ENCODE measurements around the gene RDX. TPM values are rescaled to one million over a fixed set of nuclear protein-coding genes. Genes with fewer than 3 reads are reported as not detected.

RDX gene
- total and polyA plus RNA-seq, 2 of the 8 experiments (the other 6 are each of a cell fraction or from before 2014, with no cell fraction given), result 27.4 to 100 TPM

DNA sequence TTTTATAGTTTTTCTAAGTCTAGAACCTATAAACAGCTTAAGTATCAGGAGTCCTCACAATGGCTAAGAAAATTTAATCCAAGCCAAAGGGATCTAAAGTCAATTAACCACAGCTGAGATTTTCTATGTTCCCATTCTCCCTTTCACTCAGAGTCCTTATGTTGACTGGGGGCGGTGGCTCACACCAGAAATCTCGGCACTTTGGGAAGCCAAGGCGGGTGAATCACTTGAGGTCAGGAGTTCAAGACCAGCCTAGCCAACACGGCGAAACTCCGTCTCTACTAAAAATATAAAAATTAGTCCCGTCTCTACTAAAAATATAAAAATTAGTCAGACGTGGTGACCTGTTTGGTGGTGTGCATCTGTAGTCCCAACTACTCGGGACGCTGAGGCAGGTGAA is 6.9 kb downstream of the RDX start:
- WGBS, 2 experiments (ENCODE audit: extremely low coverage in 1 of 2, insufficient coverage in 1 of 2, insufficient read length in 1 of 2, insufficient replicate concordance in 2 of 2, low coverage in 1 of 2, low lambda C conversion rate in 2 of 2, missing lambda C conversion rate in 1 of 2), result 94% methylated on average over 10 of the region's 10 CpGs; no CpG with 5 or more reads in 1 of the 2 experiments
- H3K4me3 ChIP-seq (ENCODE audit: extremely low read depth in 1 of 4, insufficient read depth in 2 of 4, low read depth in 3 of 4, low read length in 4 of 4), result no peak overlapping the region
- no peak overlapping the region for H2AFZ ChIP-seq (ENCODE audit: low read length)
- no peaks in the 10 kb centered on the region for H3K9me3 ChIP-seq (ENCODE audit: insufficient read depth in 2 of 2, low read depth in 1 of 2, low read length in 1 of 2)
- POLR2A ChIA-PET (ENCODE audit: partially characterized antibody), result interaction anchor here (0.7 kb wide), 1 partner anchor 9 kb away, joined by 3 read pairs; no protein-coding TSS in a partner anchor
- H2BK20ac ChIP-seq (ENCODE audit: low read length), result no peak overlapping the region
- H3K4ac ChIP-seq (replicated peaks; ENCODE audit: insufficient read length, low read depth, low read length), result no peak overlapping the region
- H4K8ac ChIP-seq (ENCODE audit: extremely low read depth, insufficient read depth, low read length), result no peak overlapping the region
- H3K79me2 ChIP-seq (ENCODE audit: control insufficient read depth in 1 of 2, insufficient read depth in 2 of 2, low read length in 2 of 2), result peaks cover 12 to 98% of the 10 kb centered on the region in 2 experiments
- H3K9ac ChIP-seq (replicated peaks in 1 of 4; ENCODE audit: extremely low read depth in 1 of 4, low read depth in 3 of 4, low read length in 3 of 4), result no peak overlapping the region
- H3K56ac ChIP-seq (replicated peaks; ENCODE audit: insufficient read length, low read depth, low read length), result no peak overlapping the region
- no peak overlapping the region for H2BK120ac ChIP-seq (replicated peaks; ENCODE audit: low read depth, low read length)
- no peak overlapping the region for H4K5ac ChIP-seq (ENCODE audit: insufficient read length, low read depth, low read length)
- no peak overlapping the region for H2AK5ac ChIP-seq (ENCODE audit: low read depth, low read length)
- H2BK5ac ChIP-seq (ENCODE audit: low read depth, low read length), result no peak overlapping the region
- no peak overlapping the region for H3K18ac ChIP-seq (ENCODE audit: extremely low read depth, low read length)
- FAIRE-seq (no peak), DNase-seq (ENCODE audit: low read depth in 1 of 2, low spot score in 2 of 2) (no peak)
- H3K23ac ChIP-seq (ENCODE audit: insufficient read length), result no peak overlapping the region
- peaks cover 9 to 15% of the 10 kb centered on the region in 2 experiments for H4K20me1 ChIP-seq (replicated peaks in 1 of 2; ENCODE audit: control insufficient read depth in 1 of 2, insufficient read depth in 2 of 2, low read length in 2 of 2)
- no peak overlapping the region for H3K14ac ChIP-seq (ENCODE audit: insufficient read length)
- H3K27me3 ChIP-seq (replicated peaks in 1 of 4; ENCODE audit: control insufficient read depth in 3 of 4, extremely low read depth in 1 of 4, insufficient read depth in 3 of 4, low read length in 3 of 4), result no peaks in the 10 kb centered on the region
- H4K91ac ChIP-seq (replicated peaks; ENCODE audit: insufficient read length, low read length), result no peak overlapping the region
- CTCF ChIA-PET (ENCODE audit: partially characterized antibody), result interaction anchor here (1.5 kb wide), 1 partner anchor 21 kb away, joined by 4 read pairs; no protein-coding TSS in a partner anchor
- no peak overlapping the region for H2BK12ac ChIP-seq (ENCODE audit: low read depth, low read length)
- peaks cover 0 to 6% (median under 1%) of the 10 kb centered on the region in 4 experiments; a peak in 4 of 7 replicates for H3K4me1 ChIP-seq (replicated peaks in 1 of 4; ENCODE audit: control insufficient read depth in 3 of 4, insufficient read depth in 4 of 4, low read length in 3 of 4)
- H2BK15ac ChIP-seq (ENCODE audit: low read length), result no peak overlapping the region
- peaks cover 4% of the 10 kb centered on the region; the same call in 1 of the 2 replicates for H3K79me1 ChIP-seq (ENCODE audit: low read depth, low read length)
- H3K23me2 ChIP-seq (ENCODE audit: low read depth, low read length), result no peaks in the 10 kb centered on the region
- H3K27ac ChIP-seq (ENCODE audit: low read depth, low read length), result no peak overlapping the region
- H3K36me3 ChIP-seq (ENCODE audit: control insufficient read depth in 2 of 4, insufficient read depth in 4 of 4, low read length in 3 of 4), result no peaks in the 10 kb centered on the region
- TF ChIP-seq RBBP5 (IDR thresholded peaks at IDR 0.05; ENCODE audit: borderline replicate concordance, low read depth, low read length), result no peak
- TF ChIP-seq TEAD4 (IDR thresholded peaks at IDR 0.05; ENCODE audit: low read depth, low read length), result no peak
- no peak for TF ChIP-seq SP2 (IDR thresholded peaks at IDR 0.05; ENCODE audit: low read length)
- no peak for TF ChIP-seq JUND (IDR thresholded peaks at IDR 0.05; ENCODE audit: low read length)
- TF ChIP-seq SP1 (IDR thresholded peaks at IDR 0.05; ENCODE audit: low read depth, low read length), result no peak
- TF ChIP-seq POU5F1 (IDR thresholded peaks at IDR 0.05; ENCODE audit: low read depth, low read length), result no peak
- TF ChIP-seq HDAC2 (IDR thresholded peaks at IDR 0.05; ENCODE audit: borderline replicate concordance in 1 of 2, low read depth in 2 of 2, low read length in 2 of 2), result no peak
- no peak for TF ChIP-seq CBX5 (IDR thresholded peaks at IDR 0.05; ENCODE audit: low read depth, low read length)
- no peak for TF ChIP-seq TCF12 (IDR thresholded peaks at IDR 0.05; ENCODE audit: low read depth, low read length)
- TF ChIP-seq, protein P1, sequence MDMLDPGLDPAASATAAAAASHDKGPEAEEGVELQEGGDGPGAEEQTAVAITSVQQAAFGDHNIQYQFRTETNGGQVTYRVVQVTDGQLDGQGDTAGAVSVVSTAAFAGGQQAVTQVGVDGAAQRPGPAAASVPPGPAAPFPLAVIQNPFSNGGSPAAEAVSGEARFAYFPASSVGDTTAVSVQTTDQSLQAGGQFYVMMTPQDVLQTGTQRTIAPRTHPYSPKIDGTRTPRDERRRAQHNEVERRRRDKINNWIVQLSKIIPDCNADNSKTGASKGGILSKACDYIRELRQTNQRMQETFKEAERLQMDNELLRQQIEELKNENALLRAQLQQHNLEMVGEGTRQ (IDR thresholded peaks at IDR 0.05; ENCODE audit: low read length), result no peak
- TF ChIP-seq CTBP2 (IDR thresholded peaks at IDR 0.05; ENCODE audit: borderline replicate concordance, insufficient read depth, insufficient read length, low read length), result no peak
- no peak for TF ChIP-seq POLR2AphosphoS5 (IDR thresholded peaks at IDR 0.05; ENCODE audit: low read depth, low read length)
- no peak overlapping the region for H3K4me2 ChIP-seq (ENCODE audit: insufficient read depth in 1 of 2, low read depth in 2 of 2, low read length in 2 of 2)

Measured in H1 (cell line).